HepG2 (cell line): Measurements from ENCODE around the gene ACTR1A.

Source experiments
- ASH2L ChIP-seq: fragments of 300-600, 200-600 bp; sonication (generic); IDR thresholded peaks from 2 replicates; pipeline ENCODE4 v1.7.0; 2017; ENCODE audit warnings: low read depth, mild to moderate bottlenecking, moderate library complexity, mixed read lengths, low read length; ENCODE audit not compliant: insufficient read length
- EHMT2 ChIP-seq: fragments of 200-600 bp; sonication (generic); IDR thresholded peaks from 2 replicates; pipeline ENCODE4 v1.7.0; 2017; ENCODE audit warnings: antibody characterized with exemption, low read depth, low read length, borderline replicate concordance
- EP300 ChIP-seq, 3 experiments: sonication (generic) in 1 of 3; formaldehyde crosslinking in 1 of 3; IDR thresholded peaks; 2 replicates each; pipeline versions ENCODE4 v1.5.1 to v1.6.1; 2011 to 2020; ENCODE audit warnings: low read depth in 2 of 3, low read length in 2 of 3, borderline replicate concordance in 1 of 3, improper control_type of control experiment in 1 of 3, mild to moderate bottlenecking in 1 of 3, missing genetic modification reagents in 1 of 3, moderate library complexity in 1 of 3
- ERF ChIP-seq: IDR thresholded peaks from 2 replicates; pipeline ENCODE4 v1.6.1; 2018; ENCODE audit warnings: missing biosample characterization, missing genetic modification reagents
- EZH2 ChIP-seq: conservative IDR thresholded peaks from 2 replicates; pipeline ENCODE4 v1.6.1; 2012; ENCODE audit warnings: mild to moderate bottlenecking, low read depth, low read length, moderate library complexity
- POGZ ChIP-seq: sonication (generic); formaldehyde crosslinking; IDR thresholded peaks from 2 replicates; pipeline ENCODE4 v1.4.0; 2020; ENCODE audit warnings: mild to moderate bottlenecking, missing genetic modification reagents
- SNAPC2 ChIP-seq: sonication (generic); formaldehyde crosslinking; IDR thresholded peaks from 2 replicates; pipeline ENCODE4 v1.8.1; 2022; ENCODE audit warnings: mild to moderate bottlenecking, missing genetic modification reagents
- ZNF101 ChIP-seq: sonication (generic); formaldehyde crosslinking; IDR thresholded peaks from 2 replicates; pipeline ENCODE4 v1.4.0; 2020; ENCODE audit warnings: mild to moderate bottlenecking, low read depth, missing genetic modification reagents, borderline replicate concordance
- ZNF20 ChIP-seq: sonication (generic); formaldehyde crosslinking; IDR thresholded peaks from 2 replicates; pipeline ENCODE4 v1.4.0; 2020; ENCODE audit warnings: mild to moderate bottlenecking, moderate library complexity, missing genetic modification reagents
- TF ChIP-seq, protein P1 (sequence below): IDR thresholded peaks from 2 replicates; pipeline ENCODE4 v1.6.1; 2016; ENCODE audit warnings: mild to moderate bottlenecking, missing biosample characterization, missing genetic modification reagents

- TF ChIP-seq EHMT2, result no peak
- TF ChIP-seq POGZ (CRISPR knock-in tag), result no peak
- no peak for TF ChIP-seq EZH2
- TF ChIP-seq ZNF101, result no peak
- TF ChIP-seq, protein P1, sequence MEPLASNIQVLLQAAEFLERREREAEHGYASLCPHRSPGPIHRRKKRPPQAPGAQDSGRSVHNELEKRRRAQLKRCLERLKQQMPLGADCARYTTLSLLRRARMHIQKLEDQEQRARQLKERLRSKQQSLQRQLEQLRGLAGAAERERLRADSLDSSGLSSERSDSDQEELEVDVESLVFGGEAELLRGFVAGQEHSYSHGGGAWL, result no peak
- TF ChIP-seq ZNF20, result no peak
- TF ChIP-seq SNAPC2 (CRISPR knock-in tag), result no peak
- no peak for TF ChIP-seq EP300 (IDR thresholded peaks at IDR 0.05; ENCODE audit: low read depth in 2 of 2, low read length in 2 of 2)
- TF ChIP-seq EP300 (CRISPR knock-in tag; IDR thresholded peaks at IDR 0.05; ENCODE audit: borderline replicate concordance), result no peak
- no peak for TF ChIP-seq ERF (CRISPR knock-in tag)
- TF ChIP-seq ASH2L, result no peak
These were observed 9.5 kb downstream of the ACTR1A start for GRCh38 chr10:102492983-102493382.
